VCaP (cell line): Measurements from ENCODE around the gene FBXO9.

Experiments
- H3K27ac ChIP-seq: fragments of 450-650 bp; 2 replicates; pipeline ENCODE4 v1.5.1; 2017
- CTCF ChIP-seq: fragments of 450-650 bp; conservative IDR thresholded peaks from 2 replicates; pipeline ENCODE4 v1.5.1; 2017; ENCODE audit warnings: mild to moderate bottlenecking, moderate library complexity

The FBXO9 gene

GRCh38 chr6:53038141-53038540 lies 27.1 kb upstream of the FBXO9 start:
- H3K27ac ChIP-seq: no peak overlapping the region
- no peak for TF ChIP-seq CTCF

DNA sequence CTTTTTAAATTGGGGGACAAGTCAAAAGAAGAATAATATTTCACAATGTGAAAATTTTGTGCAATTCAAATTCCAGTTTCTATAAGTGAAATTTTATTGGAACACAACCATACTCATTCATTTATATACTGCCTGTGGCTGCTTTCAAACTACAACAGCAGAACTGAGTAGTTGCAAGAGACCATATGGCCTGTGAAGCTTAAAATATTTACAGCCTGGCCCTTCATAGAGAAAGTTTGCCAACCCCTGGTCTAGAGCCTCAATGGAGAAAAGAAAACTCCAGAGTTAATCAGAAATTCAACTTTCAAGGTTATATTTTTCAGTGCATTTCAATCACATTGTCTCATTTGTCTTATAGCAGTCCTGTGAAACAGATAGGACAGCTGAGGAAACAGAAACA lies 26.6 kb upstream of the FBXO9 start:
- TF ChIP-seq CTCF: no peak
- H3K27ac ChIP-seq: no peak overlapping the region

- H3K27ac ChIP-seq: no peak overlapping the region
- no peak for TF ChIP-seq CTCF
Measured at GRCh38 chr6:53041356-53041755, 23.8 kb upstream of the FBXO9 start.

GRCh38 chr6:53042112-53042511 lies 23.1 kb upstream of the FBXO9 start:
- H3K27ac ChIP-seq: no peak overlapping the region
- TF ChIP-seq CTCF: no peak

DNA sequence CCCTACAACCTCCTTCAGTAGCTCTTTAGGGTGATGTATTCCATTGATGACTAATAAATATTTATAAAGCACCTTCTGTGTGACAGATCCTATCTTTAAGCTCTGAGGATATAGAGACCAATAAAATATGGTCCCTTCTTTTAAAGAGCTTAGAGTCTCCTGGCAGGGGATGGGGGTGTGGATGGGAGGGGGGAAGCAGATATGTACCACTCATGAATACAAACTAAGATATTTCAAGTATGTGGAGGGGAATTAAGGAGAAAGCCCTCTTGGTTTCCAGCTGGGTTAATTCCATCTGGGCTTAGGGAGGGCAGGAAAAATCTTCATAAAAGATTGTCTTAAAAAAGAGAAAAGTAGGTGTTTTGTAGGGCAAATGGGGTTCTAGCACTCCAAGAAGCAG lies 21.6 kb upstream of the FBXO9 start:
- H3K27ac ChIP-seq: no peak overlapping the region
- no peak for TF ChIP-seq CTCF

DNA sequence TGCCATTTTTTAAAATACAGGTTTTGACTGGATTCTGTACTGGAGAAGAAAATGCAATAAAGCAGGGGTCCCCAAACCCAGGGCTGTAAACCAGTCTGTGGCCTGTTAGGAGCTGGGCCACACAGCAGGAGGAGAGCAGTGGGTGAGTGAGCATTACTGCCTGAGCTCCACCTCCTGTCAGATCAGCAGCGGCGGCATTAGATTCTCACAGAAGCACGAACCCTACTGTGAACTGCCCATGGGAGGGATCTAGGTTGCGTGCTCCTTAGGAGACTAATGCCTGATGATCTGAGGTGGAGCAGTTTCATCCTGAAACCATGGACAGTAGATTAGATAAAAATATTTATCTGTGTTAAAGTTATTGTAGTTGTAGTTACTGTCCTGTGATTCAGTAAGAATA lies 21.1 kb upstream of the FBXO9 start:
- no peak for TF ChIP-seq CTCF
- H3K27ac ChIP-seq: no peak overlapping the region

GRCh38 chr6:53044572-53044971 lies 20.6 kb upstream of the FBXO9 start:
- no peak for TF ChIP-seq CTCF
- H3K27ac ChIP-seq: no peak overlapping the region
